Cardiac muscle cell (in vitro differentiated cells and primary cell): ENCODE data around the gene KIF26B. TPM values are rescaled to one million over a fixed set of nuclear protein-coding genes. Genes with fewer than 3 reads are reported as not detected.

ENCODE experiments used
- DNase-seq, 2 donors: peaks; one replicate each; pipeline versions ENCODE4 v3.0.0 to v3.0.0-alpha.2; 2010 to 2017; ENCODE audit warnings: low read depth in 1 of 2, low spot score in 1 of 2
- H3K27ac ChIP-seq: fragments of 200-600 bp; sonication (generic); 2 replicates; pipeline ENCODE4 v1.5.1; 2016
- H3K27me3 ChIP-seq: fragments of 200-600 bp; sonication (generic); 2 replicates; pipeline ENCODE4 v1.6.0; 2016; ENCODE audit warnings: control low read depth
- H3K36me3 ChIP-seq: fragments of 200-600 bp; sonication (generic); 2 replicates; pipeline ENCODE4 v1.5.1; 2016; ENCODE audit warnings: control low read depth
- H3K4me1 ChIP-seq: fragments of 200-600 bp; sonication (generic); 2 replicates; pipeline ENCODE4 v1.8.1; 2017; ENCODE audit warnings: low read depth, mild to moderate bottlenecking, mixed run types
- H3K4me3 ChIP-seq: fragments of 200-600 bp; sonication (generic); 2 replicates; pipeline ENCODE4 v1.5.1; 2016; ENCODE audit warnings: mild to moderate bottlenecking
- H3K9me3 ChIP-seq: fragments of 200-600 bp; sonication (generic); 2 replicates; pipeline ENCODE4 v1.5.1; 2017; ENCODE audit warnings: low read depth, mild to moderate bottlenecking, control low read depth
- CTCF ChIP-seq: IDR thresholded peaks from 2 replicates; pipeline ENCODE4 v1.5.1; 2012; ENCODE audit warnings: low read depth, mild to moderate bottlenecking, low read length
- polyA plus RNA-seq: library from polyadenylated mRNA; unstranded; fragments of >200 nt; fragmentation: Nextera tagmentation; extraction: Ambion mirVana; gene quantifications from 2 replicates; pipeline ENCODE4 v1.2.1, GENCODE V29; 2016
- total RNA-seq: library from RNA; depleted of rRNA; stranded (reverse); fragments of >200 nt; gene quantifications from 2 replicates; pipeline ENCODE4 v1.2.3, GENCODE V29; 2016

KIF26B gene
- total and polyA plus RNA-seq, 2 experiments from 2014 or later: 58.9 to 177 TPM

DNA sequence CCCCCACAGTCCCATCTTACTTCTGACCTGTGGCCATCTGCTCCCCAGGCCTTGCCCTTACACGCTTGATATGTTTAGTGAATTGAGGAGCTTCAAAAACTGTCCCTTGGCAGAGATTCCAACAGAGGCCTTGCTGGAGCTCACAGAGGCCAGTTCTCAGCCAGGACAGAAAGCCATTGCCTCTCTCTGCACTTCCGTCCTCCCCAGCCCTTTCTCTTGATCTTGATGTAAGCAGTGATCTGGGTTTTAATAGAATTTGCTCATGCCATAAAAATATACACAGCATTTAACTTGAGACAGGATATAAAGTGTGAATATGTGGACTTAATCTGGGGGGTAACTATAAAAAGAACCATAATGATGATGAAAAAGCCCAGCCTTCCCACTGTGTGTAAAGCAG lies 453.5 kb downstream of the KIF26B start:
- peak overlapping the region; percentile 96 for H3K27ac ChIP-seq
- no peaks in the 10 kb centered on the region for H3K27me3 ChIP-seq
- no peaks in the 10 kb centered on the region for H3K9me3 ChIP-seq
- H3K36me3 ChIP-seq: peaks cover 43% of the 10 kb centered on the region
- H3K4me3 ChIP-seq: no peak overlapping the region
- peaks cover 35% of the 10 kb centered on the region for H3K4me1 ChIP-seq
- TF ChIP-seq CTCF: no peak
- no peak for DNase-seq

DNA sequence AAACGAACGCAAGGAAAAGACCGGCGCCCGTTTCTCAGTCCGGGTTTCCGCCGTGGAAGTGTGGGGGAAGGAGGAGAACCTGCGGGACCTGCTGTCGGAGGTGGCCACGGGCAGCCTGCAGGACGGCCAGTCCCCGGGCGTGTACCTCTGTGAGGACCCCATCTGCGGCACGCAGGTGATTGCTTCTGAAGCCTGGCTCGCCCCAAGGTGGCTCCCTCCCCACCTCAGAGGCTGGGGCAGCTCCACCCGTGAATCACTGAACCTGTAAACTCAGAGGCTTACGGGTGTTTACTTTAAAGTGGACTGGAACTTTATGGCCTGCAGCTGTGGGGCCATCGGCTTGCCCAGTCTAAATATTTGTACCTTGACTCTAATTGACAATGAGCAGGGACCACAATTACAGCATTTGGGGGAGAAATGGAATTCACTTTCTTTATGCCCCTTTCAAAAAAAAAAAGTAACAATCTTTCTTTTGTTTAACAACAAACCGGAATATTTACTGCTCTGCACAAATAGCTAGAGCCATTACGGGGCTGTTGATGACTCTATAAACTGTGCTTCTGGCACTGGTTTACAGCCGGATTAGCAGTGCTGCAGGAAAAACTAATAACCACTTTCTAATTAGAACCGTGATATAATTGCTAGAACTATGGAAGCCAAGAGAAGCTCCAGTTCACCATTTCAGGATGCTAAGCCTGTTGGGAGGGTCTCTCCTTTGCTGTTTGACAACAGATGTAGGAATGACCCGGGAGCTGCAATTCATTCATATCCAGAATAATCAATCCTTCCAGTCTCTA lies 454.8 kb downstream of the KIF26B start:
- H3K4me1 ChIP-seq: peaks cover 34% of the 10 kb centered on the region
- TF ChIP-seq CTCF: no peak
- no peak for DNase-seq
- H3K27me3 ChIP-seq: no peaks in the 10 kb centered on the region
- no peak overlapping the region for H3K4me3 ChIP-seq
- H3K9me3 ChIP-seq: no peaks in the 10 kb centered on the region
- H3K27ac ChIP-seq: no peak overlapping the region
- H3K36me3 ChIP-seq: peaks cover 39% of the 10 kb centered on the region

GRCh38 chr1:245611251-245611650 lies 456.5 kb downstream of the KIF26B start:
- Histone ChIP-seq H3K4me1 (peaks cover 17% of the 10 kb centered on the region), H3K27ac (no peak overlapping the region), H3K27me3 (no peaks in the 10 kb centered on the region), H3K9me3 (no peaks in the 10 kb centered on the region), H3K36me3 (peaks cover 39% of the 10 kb centered on the region), H3K4me3 (no peak overlapping the region)
- TF ChIP-seq CTCF: no peak
- no peak for DNase-seq

- Histone ChIP-seq H3K27me3 (no peaks in the 10 kb centered on the region), H3K4me3 (no peak overlapping the region), H3K4me1 (no peaks in the 10 kb centered on the region), H3K36me3 (peaks cover 41% of the 10 kb centered on the region), H3K27ac (peak overlapping the region; percentile 75), H3K9me3 (no peaks in the 10 kb centered on the region)
- TF ChIP-seq CTCF: no peak
- no peak for DNase-seq
Measured at GRCh38 chr1:245614476-245614875, 459.7 kb downstream of the KIF26B start.

- TF ChIP-seq CTCF: no peak
Measured at GRCh38 chr1:245615001-245615400, 460.2 kb downstream of the KIF26B start.

More at GRCh38 chr1:245615001-245615400, 460.2 kb downstream of the KIF26B start:
- DNase-seq: no peak
- peak overlapping the region; percentile 31 for H3K27ac ChIP-seq
- H3K4me3 ChIP-seq: no peak overlapping the region
- peaks cover 37% of the 10 kb centered on the region for H3K36me3 ChIP-seq
- no peaks in the 10 kb centered on the region for H3K9me3 ChIP-seq
- no peaks in the 10 kb centered on the region for H3K27me3 ChIP-seq
- no peaks in the 10 kb centered on the region for H3K4me1 ChIP-seq
